Ovary (tissue), 3 donors: Measurements from ENCODE around the gene C19orf67.

ENCODE experiments used
- EP300 ChIP-seq: sonication (generic); formaldehyde crosslinking; IDR thresholded peaks from one replicate; pipeline ENCODE4 v1.6.1; 2017; ENCODE audit warnings: antibody characterized with exemption
- POLR2A ChIP-seq: fragments of 450-650 bp; IDR thresholded peaks from one replicate; pipeline ENCODE4 v1.6.1; 2017; ENCODE audit warnings: antibody characterized with exemption, mild to moderate bottlenecking, moderate library complexity
- TF ChIP-seq, protein P1 (sequence below), 3 donors: fragments of 450-650 bp in 2 of 3; fragments of 200-600 bp in 1 of 3; IDR thresholded peaks; one replicate each; pipeline versions ENCODE4 v1.5.1 to v1.8.0; 2016 to 2022; ENCODE audit warnings: antibody characterized with exemption in 3 of 3, mild to moderate bottlenecking in 1 of 3
- donor health status: DM: no; HTN: no; CAD: no.

DNA sequence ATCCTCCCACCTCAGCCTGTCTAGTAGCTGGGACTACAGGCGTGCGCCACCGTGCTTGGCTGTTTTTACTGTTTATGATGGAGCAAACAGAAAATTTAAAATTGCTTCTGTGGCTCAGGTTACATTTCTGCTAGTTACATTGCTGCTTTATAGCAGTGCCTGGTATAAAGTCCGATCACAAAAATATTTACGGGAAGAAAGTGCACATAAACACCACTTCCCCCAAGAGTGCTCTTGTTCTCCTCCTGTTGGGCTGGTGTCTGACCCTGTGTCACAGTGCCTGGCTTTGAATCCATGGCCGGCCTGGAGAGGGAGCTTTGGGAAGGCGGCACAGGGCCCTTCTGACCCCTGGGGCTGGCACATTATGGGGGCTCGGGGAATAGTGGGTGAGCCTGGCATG is 20.1 kb upstream of the C19orf67 start:
- TF ChIP-seq EP300 (no peak), POLR2A (no peak)
- TF ChIP-seq, protein P1, sequence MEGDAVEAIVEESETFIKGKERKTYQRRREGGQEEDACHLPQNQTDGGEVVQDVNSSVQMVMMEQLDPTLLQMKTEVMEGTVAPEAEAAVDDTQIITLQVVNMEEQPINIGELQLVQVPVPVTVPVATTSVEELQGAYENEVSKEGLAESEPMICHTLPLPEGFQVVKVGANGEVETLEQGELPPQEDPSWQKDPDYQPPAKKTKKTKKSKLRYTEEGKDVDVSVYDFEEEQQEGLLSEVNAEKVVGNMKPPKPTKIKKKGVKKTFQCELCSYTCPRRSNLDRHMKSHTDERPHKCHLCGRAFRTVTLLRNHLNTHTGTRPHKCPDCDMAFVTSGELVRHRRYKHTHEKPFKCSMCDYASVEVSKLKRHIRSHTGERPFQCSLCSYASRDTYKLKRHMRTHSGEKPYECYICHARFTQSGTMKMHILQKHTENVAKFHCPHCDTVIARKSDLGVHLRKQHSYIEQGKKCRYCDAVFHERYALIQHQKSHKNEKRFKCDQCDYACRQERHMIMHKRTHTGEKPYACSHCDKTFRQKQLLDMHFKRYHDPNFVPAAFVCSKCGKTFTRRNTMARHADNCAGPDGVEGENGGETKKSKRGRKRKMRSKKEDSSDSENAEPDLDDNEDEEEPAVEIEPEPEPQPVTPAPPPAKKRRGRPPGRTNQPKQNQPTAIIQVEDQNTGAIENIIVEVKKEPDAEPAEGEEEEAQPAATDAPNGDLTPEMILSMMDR (IDR thresholded peaks at IDR 0.05) = no peak
